ENCODE measurements around the gene PNPO. TPM values are rescaled to one million over a fixed set of nuclear protein-coding genes. Genes with fewer than 3 reads are reported as not detected.

Gene PNPO
- polyA plus RNA-seq, 1 donor (not counting 4 experiments of a cell fraction or from before 2014, with no cell fraction given) = 35.5 TPM

DNA sequence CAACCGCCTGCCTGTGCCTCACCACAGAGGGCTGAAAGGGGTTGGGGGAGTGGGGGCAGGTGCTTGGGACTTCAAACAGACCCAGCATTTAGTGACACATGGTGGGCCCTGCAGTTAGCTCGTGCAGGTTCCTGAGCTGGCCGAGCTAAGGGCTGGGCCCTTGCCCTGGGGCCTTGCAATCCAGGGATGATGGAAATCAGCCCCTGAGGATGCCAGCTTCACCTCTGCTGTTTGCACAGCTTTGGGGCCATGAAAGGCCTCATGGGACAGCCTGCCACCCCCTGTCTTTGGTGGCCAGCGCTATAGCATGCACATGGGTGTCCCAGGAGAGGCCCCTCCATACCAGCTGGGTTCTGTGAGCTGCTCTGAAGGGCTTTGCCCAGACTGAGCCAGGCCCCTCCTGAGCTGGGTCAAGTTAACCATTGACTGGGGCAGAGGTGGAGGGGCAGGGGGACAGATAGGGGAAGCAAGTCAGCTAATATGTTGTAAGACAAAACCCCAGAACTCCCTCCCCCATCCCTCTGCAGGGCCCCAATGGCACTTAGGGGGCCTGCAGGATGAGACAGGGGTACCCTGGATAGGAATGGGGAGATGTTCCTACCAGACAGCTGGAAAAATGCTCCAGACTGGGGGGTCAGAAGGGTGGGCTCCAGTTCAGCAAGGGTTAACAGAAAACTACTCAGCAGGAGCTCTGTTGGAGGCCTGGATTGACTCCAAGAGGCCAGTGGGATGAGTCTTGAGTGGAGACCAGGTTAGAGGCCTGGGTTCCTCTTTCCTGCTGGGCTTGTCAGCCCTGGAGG is 15.6 kb downstream of the PNPO start:
- H3K36me3 ChIP-seq (ENCODE audit: control insufficient read depth in 2 of 2, extremely low read depth in 1 of 2, insufficient read depth in 2 of 2, low read length in 2 of 2) = peaks cover 0 to 1% of the 10 kb centered on the region in 2 experiments
- no peak for FAIRE-seq
- peaks cover 11% of the 10 kb centered on the region for H3K4me1 ChIP-seq (ENCODE audit: control insufficient read depth, extremely low read depth, insufficient read depth, low read length)
- H3K9me3 ChIP-seq (ENCODE audit: control insufficient read depth, low read depth, low read length) = no peaks in the 10 kb centered on the region
- H3K79me2 ChIP-seq (ENCODE audit: control insufficient read depth, insufficient read depth, low read length) = no peaks in the 10 kb centered on the region
- dilution Hi-C loops (cut with MboI; ENCODE audit: extremely low pct_ligation_motif_present, low sequenced_read_pairs) = no loop called here
- no peaks in the 10 kb centered on the region for H3K27me3 ChIP-seq (ENCODE audit: control insufficient read depth, extremely low read depth, insufficient read depth, low read length)
- no peak for DNase-seq (ENCODE audit: low read depth, low spot score)
- H3K4me3 ChIP-seq (ENCODE audit: control insufficient read depth in 2 of 3, extremely low read depth in 1 of 3, insufficient read depth in 2 of 3, low read depth in 1 of 3, low read length in 3 of 3) = no peak overlapping the region
- H2AFZ ChIP-seq (ENCODE audit: control insufficient read depth, low read length) = no peak overlapping the region
- TF ChIP-seq, protein P1, sequence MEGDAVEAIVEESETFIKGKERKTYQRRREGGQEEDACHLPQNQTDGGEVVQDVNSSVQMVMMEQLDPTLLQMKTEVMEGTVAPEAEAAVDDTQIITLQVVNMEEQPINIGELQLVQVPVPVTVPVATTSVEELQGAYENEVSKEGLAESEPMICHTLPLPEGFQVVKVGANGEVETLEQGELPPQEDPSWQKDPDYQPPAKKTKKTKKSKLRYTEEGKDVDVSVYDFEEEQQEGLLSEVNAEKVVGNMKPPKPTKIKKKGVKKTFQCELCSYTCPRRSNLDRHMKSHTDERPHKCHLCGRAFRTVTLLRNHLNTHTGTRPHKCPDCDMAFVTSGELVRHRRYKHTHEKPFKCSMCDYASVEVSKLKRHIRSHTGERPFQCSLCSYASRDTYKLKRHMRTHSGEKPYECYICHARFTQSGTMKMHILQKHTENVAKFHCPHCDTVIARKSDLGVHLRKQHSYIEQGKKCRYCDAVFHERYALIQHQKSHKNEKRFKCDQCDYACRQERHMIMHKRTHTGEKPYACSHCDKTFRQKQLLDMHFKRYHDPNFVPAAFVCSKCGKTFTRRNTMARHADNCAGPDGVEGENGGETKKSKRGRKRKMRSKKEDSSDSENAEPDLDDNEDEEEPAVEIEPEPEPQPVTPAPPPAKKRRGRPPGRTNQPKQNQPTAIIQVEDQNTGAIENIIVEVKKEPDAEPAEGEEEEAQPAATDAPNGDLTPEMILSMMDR (optimal IDR thresholded peaks at IDR 0.05 in 1 of 3, IDR thresholded peaks at IDR 0.05 in 1 of 3, conservative IDR thresholded peaks at IDR 0.05 in 1 of 3; ENCODE audit: extremely low read depth in 1 of 3, insufficient read depth in 2 of 3, low read length in 3 of 3) = no peak
- no peak for TF ChIP-seq EZH2 (IDR thresholded peaks at IDR 0.05; ENCODE audit: low read length)
- H4K20me1 ChIP-seq (ENCODE audit: control insufficient read depth, extremely low read depth, insufficient read depth, low read length) = no peaks in the 10 kb centered on the region
- no peaks in the 10 kb centered on the region for H3K9me1 ChIP-seq (ENCODE audit: control insufficient read depth, extremely low read depth, insufficient read depth, low read length)
- H3K4me2 ChIP-seq (ENCODE audit: control insufficient read depth, extremely low read depth, insufficient read depth, low read depth, low read length) = no peak overlapping the region
- H3K27ac ChIP-seq (ENCODE audit: control insufficient read depth, insufficient read depth, low read length) = no peak overlapping the region
- no peak overlapping the region for H3K9ac ChIP-seq (ENCODE audit: control insufficient read depth, extremely low read depth, insufficient read depth, low read length)

- Histone ChIP-seq H3K27me3 (ENCODE audit: control insufficient read depth, extremely low read depth, insufficient read depth, low read length) (no peaks in the 10 kb centered on the region), H4K20me1 (ENCODE audit: control insufficient read depth, extremely low read depth, insufficient read depth, low read length) (no peaks in the 10 kb centered on the region), H3K4me1 (ENCODE audit: control insufficient read depth, extremely low read depth, insufficient read depth, low read length) (peaks cover 11% of the 10 kb centered on the region), H3K9ac (ENCODE audit: control insufficient read depth, extremely low read depth, insufficient read depth, low read length) (no peak within 1 kb of the TSS), H3K9me3 (ENCODE audit: control insufficient read depth, low read depth, low read length) (no peaks in the 10 kb centered on the region), H3K27ac (ENCODE audit: control insufficient read depth, insufficient read depth, low read length) (no peak within 1 kb of the TSS), H3K4me2 (ENCODE audit: control insufficient read depth, extremely low read depth, insufficient read depth, low read depth, low read length) (peak within 1 kb of the TSS; percentile 4), H3K9me1 (ENCODE audit: control insufficient read depth, extremely low read depth, insufficient read depth, low read length) (no peaks in the 10 kb centered on the region), H2AFZ (ENCODE audit: control insufficient read depth, low read length) (no peak within 1 kb of the TSS), H3K4me3 (ENCODE audit: control insufficient read depth in 2 of 3, extremely low read depth in 1 of 3, insufficient read depth in 2 of 3, low read depth in 1 of 3, low read length in 3 of 3) (no peak within 1 kb of the TSS), H3K79me2 (ENCODE audit: control insufficient read depth, insufficient read depth, low read length) (no peaks in the 10 kb centered on the region), H3K36me3 (ENCODE audit: control insufficient read depth in 2 of 2, extremely low read depth in 1 of 2, insufficient read depth in 2 of 2, low read length in 2 of 2) (peaks cover 0 to under 1% of the 10 kb centered on the region in 2 experiments)
- DNase-seq (ENCODE audit: low read depth, low spot score) (no peak), FAIRE-seq (no peak)
- dilution Hi-C loops (cut with MboI; ENCODE audit: extremely low pct_ligation_motif_present, low sequenced_read_pairs) = no loop called here
- TF ChIP-seq, protein P1 (optimal IDR thresholded peaks at IDR 0.05 in 1 of 3, IDR thresholded peaks at IDR 0.05 in 1 of 3, conservative IDR thresholded peaks at IDR 0.05 in 1 of 3; ENCODE audit: extremely low read depth in 1 of 3, insufficient read depth in 2 of 3, low read length in 3 of 3) = no peak
- TF ChIP-seq EZH2 (IDR thresholded peaks at IDR 0.05; ENCODE audit: low read length) = no peak
Observed at GRCh38 chr17:47957591-47958490, 16.5 kb downstream of the PNPO start, which contains the start of gene PRR15L. Gene PRR15L (minus strand): TSS chr17:47957883. CDS start chr17:47953234, 4,649 bp downstream.

All from keratinocyte (primary cell).